ENCODE results near the gene ACBD4.
A peak's percentile ranks its signal among the peaks of the same experiment; 100 is the strongest.

The ACBD4 gene

DNA sequence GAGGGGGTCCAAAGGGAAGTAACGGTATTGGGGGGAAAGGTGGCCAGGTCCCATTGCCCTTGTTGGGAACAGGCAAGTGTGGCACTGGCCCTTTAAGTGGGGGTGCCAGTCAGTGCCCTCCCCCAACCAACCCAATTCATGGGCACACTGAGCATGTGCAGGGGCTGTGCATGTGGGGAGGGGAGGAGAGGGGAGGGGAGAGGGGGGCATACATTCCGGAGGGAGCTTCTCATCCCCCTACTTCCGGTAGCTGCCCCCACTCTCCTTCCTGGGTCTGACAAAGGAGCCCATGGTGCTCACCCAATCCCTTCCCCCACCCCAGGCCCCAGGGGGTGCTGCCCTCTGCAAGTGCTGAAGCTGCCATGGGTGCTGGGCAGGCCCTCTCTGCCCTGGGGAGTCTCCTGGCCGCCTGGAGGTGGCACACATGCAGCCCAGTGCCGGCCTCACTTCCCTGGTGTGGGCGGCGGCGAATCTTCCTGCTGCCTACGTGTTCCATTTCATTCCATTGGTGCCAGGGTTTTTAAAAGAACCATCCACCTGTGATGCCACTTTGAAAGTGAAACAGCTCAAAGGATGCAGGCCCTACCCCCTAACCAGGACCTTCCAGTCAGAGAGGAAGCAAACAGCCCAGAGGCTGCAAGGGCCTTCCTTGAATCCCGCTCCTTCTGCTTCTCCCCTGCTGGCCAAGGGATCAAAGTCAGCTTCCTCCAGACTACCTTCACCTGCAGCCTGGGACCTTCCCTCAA, 37.2 kb downstream of the ACBD4 start:
- H3K4me3 ChIP-seq (ENCODE audit: low read depth in 1 of 2, low read length in 1 of 2): peak overlapping the region in 1 of 2 experiments; percentile 21
- peaks cover 5% of the 10 kb centered on the region for H3K36me3 ChIP-seq
- H3K27me3 ChIP-seq: no peaks in the 10 kb centered on the region
- H3K27ac ChIP-seq: peak overlapping the region; percentile 70
- TF ChIP-seq, protein P1, sequence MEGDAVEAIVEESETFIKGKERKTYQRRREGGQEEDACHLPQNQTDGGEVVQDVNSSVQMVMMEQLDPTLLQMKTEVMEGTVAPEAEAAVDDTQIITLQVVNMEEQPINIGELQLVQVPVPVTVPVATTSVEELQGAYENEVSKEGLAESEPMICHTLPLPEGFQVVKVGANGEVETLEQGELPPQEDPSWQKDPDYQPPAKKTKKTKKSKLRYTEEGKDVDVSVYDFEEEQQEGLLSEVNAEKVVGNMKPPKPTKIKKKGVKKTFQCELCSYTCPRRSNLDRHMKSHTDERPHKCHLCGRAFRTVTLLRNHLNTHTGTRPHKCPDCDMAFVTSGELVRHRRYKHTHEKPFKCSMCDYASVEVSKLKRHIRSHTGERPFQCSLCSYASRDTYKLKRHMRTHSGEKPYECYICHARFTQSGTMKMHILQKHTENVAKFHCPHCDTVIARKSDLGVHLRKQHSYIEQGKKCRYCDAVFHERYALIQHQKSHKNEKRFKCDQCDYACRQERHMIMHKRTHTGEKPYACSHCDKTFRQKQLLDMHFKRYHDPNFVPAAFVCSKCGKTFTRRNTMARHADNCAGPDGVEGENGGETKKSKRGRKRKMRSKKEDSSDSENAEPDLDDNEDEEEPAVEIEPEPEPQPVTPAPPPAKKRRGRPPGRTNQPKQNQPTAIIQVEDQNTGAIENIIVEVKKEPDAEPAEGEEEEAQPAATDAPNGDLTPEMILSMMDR (IDR thresholded peaks at IDR 0.05): no peak
- H3K9me3 ChIP-seq: no peaks in the 10 kb centered on the region
- H3K4me1 ChIP-seq (ENCODE audit: control insufficient read depth in 1 of 2, insufficient read depth in 1 of 2, low read depth in 1 of 2, low read length in 1 of 2): peaks cover 64 to 68% of the 10 kb centered on the region in 2 experiments

DNA sequence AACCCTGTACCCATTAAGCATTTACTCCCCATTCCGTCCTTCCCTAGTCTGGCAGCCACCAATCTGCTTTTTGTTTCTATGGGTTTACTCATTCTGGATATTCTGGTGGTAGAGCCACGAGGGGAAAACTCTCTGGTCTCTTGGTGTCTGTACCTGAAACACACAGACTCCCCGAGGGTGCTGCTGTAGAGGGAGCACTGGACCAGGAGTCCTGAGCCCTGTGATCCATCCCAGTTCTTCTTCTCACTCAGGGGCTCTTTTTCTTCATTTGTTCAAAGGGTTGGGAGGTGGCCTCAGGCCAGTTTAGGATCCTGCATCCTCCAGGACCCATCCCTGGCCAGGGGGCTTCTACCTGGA, 40.2 kb downstream of the ACBD4 start:
- peak overlapping the region; percentile 4 to 27 for H3K4me3 ChIP-seq (ENCODE audit: low read depth in 1 of 2, low read length in 1 of 2)
- peak overlapping the region; percentile 77 for H3K27ac ChIP-seq
- no peaks in the 10 kb centered on the region for H3K9me3 ChIP-seq
- no peaks in the 10 kb centered on the region for H3K36me3 ChIP-seq
- TF ChIP-seq, protein P1 (IDR thresholded peaks at IDR 0.05): no peak
- peaks cover 67 to 68% of the 10 kb centered on the region in 2 experiments for H3K4me1 ChIP-seq (ENCODE audit: control insufficient read depth in 1 of 2, insufficient read depth in 1 of 2, low read depth in 1 of 2, low read length in 1 of 2)
- H3K27me3 ChIP-seq: no peaks in the 10 kb centered on the region

DNA sequence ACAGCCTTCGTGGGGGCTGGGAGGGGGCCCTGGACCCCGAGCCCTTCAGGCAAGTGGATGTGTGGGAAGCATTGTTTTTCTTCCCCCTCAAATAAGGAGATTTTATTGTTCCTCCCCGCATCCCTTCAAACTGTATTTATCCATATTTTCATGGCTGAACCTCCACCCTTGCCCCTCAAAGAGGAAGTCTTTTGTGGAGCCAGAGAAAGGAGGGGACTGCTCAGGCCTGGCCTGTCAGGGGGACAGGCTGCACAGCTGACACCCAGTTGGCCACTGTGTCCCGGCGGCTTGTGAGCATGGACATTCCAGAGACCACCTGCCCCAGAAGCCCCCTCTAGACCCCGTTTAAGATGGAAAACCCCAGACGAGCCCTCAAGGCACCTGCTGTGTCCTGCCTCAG, 42.1 kb downstream of the ACBD4 start:
- TF ChIP-seq, protein P1 (IDR thresholded peaks at IDR 0.05): no peak
- H3K4me3 ChIP-seq (ENCODE audit: low read depth in 1 of 2, low read length in 1 of 2): no peak overlapping the region
- H3K27me3 ChIP-seq: no peaks in the 10 kb centered on the region
- no peaks in the 10 kb centered on the region for H3K9me3 ChIP-seq
- peak overlapping the region; percentile 23 for H3K27ac ChIP-seq
- H3K36me3 ChIP-seq: no peaks in the 10 kb centered on the region
- peaks cover 49% of the 10 kb centered on the region in 2 experiments for H3K4me1 ChIP-seq (ENCODE audit: control insufficient read depth in 1 of 2, insufficient read depth in 1 of 2, low read depth in 1 of 2, low read length in 1 of 2)

DNA sequence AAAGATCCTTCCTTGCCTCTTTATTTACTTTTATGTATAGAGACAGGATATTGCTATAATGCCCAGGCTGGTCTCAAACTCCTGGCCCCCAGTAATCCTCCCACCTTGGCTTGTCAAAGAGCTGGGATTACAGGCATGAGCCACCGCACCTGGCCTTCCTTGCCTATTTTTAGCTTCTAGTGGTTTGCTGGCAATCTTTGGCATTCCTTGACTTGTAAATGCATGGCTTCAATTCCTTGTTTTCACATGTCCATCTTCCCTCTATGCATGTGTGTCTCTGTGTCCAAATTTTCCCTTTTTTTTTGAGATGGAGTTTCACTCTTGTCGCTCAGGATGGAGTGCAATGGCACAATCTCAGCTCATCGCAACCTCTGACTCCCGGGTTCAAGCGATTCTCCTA, 48.7 kb downstream of the ACBD4 start:
- H3K27me3 ChIP-seq: no peaks in the 10 kb centered on the region
- no peaks in the 10 kb centered on the region for H3K36me3 ChIP-seq
- no peak overlapping the region for H3K4me3 ChIP-seq (ENCODE audit: low read depth in 1 of 2, low read length in 1 of 2)
- no peak overlapping the region for H3K27ac ChIP-seq
- TF ChIP-seq, protein P1 (IDR thresholded peaks at IDR 0.05): no peak
- no peaks in the 10 kb centered on the region for H3K9me3 ChIP-seq
- no peaks in the 10 kb centered on the region for H3K4me1 ChIP-seq (ENCODE audit: control insufficient read depth in 1 of 2, insufficient read depth in 1 of 2, low read depth in 1 of 2, low read length in 1 of 2)

DNA sequence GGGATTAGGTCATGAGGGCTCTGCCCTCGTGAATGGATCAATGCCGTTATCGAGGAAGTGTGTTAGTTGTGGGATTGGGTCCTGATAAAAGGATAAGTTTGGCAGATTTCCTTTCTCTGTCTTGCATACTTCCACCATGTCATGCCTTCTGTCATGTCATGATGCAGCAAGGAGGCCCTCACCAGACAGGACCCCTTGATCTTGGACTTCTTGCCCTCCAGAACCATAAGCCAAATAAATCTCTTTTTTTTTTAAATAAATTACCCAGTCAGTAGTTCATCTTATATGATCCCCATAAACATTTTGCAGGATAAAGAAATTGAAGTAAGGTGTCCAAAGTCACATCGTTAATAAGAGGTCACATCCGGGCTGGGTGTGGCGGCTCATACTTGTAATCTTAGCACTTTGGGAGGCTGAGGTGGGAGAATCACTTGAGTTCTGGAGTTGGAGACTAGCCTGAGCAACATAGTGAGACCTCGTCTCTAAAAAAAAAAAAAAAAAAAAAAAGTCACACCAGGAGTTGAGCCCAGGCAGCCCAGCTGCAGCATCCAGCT, 51.4 kb downstream of the ACBD4 start:
- no peaks in the 10 kb centered on the region for H3K4me1 ChIP-seq (ENCODE audit: control insufficient read depth in 1 of 2, insufficient read depth in 1 of 2, low read depth in 1 of 2, low read length in 1 of 2)
- no peak overlapping the region for H3K27ac ChIP-seq
- TF ChIP-seq, protein P1 (IDR thresholded peaks at IDR 0.05): no peak
- H3K4me3 ChIP-seq (ENCODE audit: low read depth in 1 of 2, low read length in 1 of 2): no peak overlapping the region
- H3K36me3 ChIP-seq: no peaks in the 10 kb centered on the region
- H3K9me3 ChIP-seq: no peaks in the 10 kb centered on the region
- no peaks in the 10 kb centered on the region for H3K27me3 ChIP-seq

Data from neutrophil (primary cell).